ENCODE data around the gene CYLD. TPM values are rescaled to one million over a fixed set of nuclear protein-coding genes. Genes with fewer than 3 reads are reported as not detected.

CYLD gene
- total and polyA plus RNA-seq, 8 donors = 27.1 to 52.1 (median 30.3) TPM

DNA sequence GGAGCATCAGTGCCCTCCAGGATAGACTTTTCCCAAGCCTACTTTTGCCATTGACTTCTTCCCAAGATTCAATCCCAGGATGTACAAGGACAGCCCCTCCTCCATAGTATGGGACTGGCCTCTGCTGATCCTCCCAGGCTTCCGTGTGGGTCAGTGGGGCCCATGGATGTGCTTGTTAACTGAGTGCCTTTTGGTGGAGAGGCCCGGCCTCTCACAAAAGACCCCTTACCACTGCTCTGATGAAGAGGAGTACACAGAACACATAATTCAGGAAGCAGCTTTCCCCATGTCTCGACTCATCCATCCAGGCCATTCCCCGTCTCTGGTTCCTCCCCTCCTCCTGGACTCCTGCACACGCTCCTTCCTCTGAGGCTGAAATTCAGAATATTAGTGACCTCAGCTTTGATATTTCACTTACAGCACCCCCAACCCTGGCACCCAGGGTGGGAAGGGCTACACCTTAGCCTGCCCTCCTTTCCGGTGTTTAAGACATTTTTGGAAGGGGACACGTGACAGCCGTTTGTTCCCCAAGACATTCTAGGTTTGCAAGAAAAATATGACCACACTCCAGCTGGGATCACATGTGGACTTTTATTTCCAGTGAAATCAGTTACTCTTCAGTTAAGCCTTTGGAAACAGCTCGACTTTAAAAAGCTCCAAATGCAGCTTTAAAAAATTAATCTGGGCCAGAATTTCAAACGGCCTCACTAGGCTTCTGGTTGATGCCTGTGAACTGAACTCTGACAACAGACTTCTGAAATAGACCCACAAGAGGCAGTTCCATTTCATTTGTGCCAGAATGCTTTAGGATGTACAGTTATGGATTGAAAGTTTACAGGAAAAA lies 9.7 kb upstream of the CYLD start:
- H3K27ac ChIP-seq = no peak overlapping the region
- ATAC-seq (no peak), DNase-seq (no peak)

DNA sequence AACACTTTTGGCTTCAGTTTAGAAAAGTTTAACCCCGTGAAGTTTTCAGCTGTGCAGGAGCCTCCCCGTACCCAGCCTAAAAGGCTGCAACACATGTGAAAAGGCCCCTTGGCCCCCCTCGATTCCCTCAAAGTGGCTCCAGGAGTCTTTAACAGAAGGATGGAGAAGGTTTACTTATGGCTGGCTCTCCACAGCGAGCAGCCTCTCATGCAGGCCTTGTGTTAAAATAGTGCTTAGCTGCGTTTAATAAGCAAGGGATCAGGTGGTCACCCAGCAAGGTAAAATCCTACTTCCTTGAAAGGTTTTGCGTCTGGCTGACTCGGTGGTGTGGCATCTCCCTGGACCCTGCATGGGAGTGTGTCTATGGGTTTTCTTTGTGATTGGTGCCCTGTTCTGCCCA lies 8.4 kb upstream of the CYLD start:
- Histone ChIP-seq H3K27me3 (no peaks in the 10 kb centered on the region), H3K27ac (no peak overlapping the region), H3K4me1 (no peaks in the 10 kb centered on the region), H3K36me3 (peaks cover 0 to 40% of the 10 kb centered on the region in 2 donors), H3K9me3 (no peaks in the 10 kb centered on the region), H3K4me3 (no peak overlapping the region)
- TF ChIP-seq, protein P1, sequence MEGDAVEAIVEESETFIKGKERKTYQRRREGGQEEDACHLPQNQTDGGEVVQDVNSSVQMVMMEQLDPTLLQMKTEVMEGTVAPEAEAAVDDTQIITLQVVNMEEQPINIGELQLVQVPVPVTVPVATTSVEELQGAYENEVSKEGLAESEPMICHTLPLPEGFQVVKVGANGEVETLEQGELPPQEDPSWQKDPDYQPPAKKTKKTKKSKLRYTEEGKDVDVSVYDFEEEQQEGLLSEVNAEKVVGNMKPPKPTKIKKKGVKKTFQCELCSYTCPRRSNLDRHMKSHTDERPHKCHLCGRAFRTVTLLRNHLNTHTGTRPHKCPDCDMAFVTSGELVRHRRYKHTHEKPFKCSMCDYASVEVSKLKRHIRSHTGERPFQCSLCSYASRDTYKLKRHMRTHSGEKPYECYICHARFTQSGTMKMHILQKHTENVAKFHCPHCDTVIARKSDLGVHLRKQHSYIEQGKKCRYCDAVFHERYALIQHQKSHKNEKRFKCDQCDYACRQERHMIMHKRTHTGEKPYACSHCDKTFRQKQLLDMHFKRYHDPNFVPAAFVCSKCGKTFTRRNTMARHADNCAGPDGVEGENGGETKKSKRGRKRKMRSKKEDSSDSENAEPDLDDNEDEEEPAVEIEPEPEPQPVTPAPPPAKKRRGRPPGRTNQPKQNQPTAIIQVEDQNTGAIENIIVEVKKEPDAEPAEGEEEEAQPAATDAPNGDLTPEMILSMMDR (IDR thresholded peaks at IDR 0.05) = no peak
- DNase-seq = no peak
- intact Hi-C loops (cut with DNase I) = no loop called here
- ATAC-seq = no peak

More for the DNA sequence above, 9.7 kb upstream of the CYLD start:
- H3K9me3 ChIP-seq = no peaks in the 10 kb centered on the region
- H3K4me3 ChIP-seq = no peak overlapping the region
- intact Hi-C loops (cut with DNase I) = no loop called here
- TF ChIP-seq, protein P1 (IDR thresholded peaks at IDR 0.05) = no peak
- H3K4me1 ChIP-seq = no peaks in the 10 kb centered on the region
- peaks cover 0 to 48% of the 10 kb centered on the region in 2 donors for H3K36me3 ChIP-seq
- H3K27me3 ChIP-seq = no peaks in the 10 kb centered on the region

DNA sequence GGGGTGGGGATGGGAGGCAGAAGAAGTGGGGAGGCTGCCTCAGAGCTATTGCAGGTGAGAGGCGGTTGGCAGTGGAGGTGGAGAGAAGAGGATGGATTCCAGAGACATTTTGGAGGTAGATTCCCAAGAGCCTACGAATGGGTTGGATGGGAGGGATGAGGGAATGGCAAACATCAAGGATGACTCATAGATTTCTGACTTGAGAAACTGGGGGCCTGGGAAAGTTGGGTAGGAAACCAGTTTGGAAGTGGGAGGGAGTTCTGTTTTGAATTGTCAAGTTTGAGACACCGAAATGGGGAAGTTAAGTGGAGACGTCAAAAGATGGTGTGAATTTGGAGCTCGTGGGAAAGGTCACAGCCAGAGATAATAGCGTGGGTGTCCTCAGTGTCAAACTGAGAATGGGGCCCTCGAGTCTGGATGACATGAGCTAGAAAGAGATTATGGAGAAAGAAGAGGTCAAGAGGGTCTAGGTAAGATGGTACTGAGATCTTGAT lies 6.2 kb upstream of the CYLD start:
- ATAC-seq (no peak), DNase-seq (no peak)
- no peaks in the 10 kb centered on the region for H3K4me1 ChIP-seq
- H3K4me3 ChIP-seq = no peak overlapping the region
- peaks cover 0 to 25% of the 10 kb centered on the region in 2 donors for H3K36me3 ChIP-seq
- intact Hi-C loops (cut with DNase I) = no loop called here
- no peaks in the 10 kb centered on the region for H3K27me3 ChIP-seq
- H3K27ac ChIP-seq = no peak overlapping the region
- TF ChIP-seq, protein P1 (IDR thresholded peaks at IDR 0.05) = no peak
- H3K9me3 ChIP-seq = no peaks in the 10 kb centered on the region

DNA sequence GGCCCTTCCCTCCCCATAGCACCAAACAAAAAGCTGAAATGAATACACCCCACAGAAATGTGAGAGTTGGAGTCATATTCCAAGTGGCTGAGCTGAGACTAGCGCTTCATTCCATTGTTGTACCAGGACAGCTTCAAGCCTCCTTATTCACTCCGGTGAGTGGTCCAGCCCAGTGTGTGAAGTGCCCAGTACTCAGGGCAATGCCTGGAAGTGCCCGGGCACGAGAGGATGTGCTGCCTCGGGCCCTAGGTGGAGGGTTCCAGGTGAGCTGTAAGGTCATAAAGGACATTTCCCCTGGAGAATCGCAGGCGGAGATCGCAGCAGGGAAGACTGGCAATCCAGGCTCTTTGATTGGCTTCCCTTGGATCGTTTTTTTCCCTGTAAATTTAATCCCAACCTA lies 5.4 kb upstream of the CYLD start:
- ATAC-seq (peak; percentile 76), DNase-seq (no peak)
- Histone ChIP-seq H3K27ac (no peak overlapping the region), H3K4me1 (peaks cover 0 to 5% of the 10 kb centered on the region in 2 donors), H3K27me3 (no peaks in the 10 kb centered on the region), H3K4me3 (no peak overlapping the region), H3K9me3 (no peaks in the 10 kb centered on the region), H3K36me3 (peaks cover 0 to 18% of the 10 kb centered on the region in 2 donors)
- TF ChIP-seq, protein P1 (IDR thresholded peaks at IDR 0.05) = no peak
- intact Hi-C loops (cut with DNase I) = no loop called here

DNA sequence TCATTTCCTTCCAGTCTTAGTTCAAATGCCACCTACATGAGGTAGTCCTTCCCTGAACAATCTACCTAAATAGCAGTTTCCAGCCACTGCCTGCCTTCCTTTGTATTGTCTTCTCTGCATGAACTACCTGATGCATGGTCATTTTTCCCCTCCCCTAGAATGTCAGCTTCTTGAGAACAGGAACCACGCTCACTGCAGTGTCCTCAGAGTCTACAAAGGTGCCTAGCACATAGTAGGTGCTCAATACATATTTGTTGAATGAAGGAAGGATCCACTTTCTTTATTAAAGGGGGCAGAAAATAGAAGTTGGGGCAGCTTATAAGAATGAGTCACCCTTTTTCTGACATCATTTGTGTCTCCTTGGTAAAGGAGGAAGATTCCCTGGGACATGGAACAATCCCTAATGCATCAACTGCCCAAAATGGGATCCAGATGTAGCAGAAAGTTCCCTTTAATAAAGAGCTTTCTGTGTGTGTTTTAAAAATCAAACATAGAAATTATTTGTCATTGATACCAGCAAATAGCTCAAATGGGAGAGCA lies 4.4 kb upstream of the CYLD start:
- ATAC-seq (no peak), DNase-seq (no peak)
- intact Hi-C loops (cut with DNase I) = no loop called here

More for the DNA sequence above, 4.4 kb upstream of the CYLD start:
- Histone ChIP-seq H3K27ac (no peak overlapping the region), H3K4me1 (peaks cover 0 to 5% of the 10 kb centered on the region in 2 donors), H3K27me3 (no peaks in the 10 kb centered on the region), H3K4me3 (no peak overlapping the region), H3K9me3 (no peaks in the 10 kb centered on the region), H3K36me3 (peaks cover 0 to 9% of the 10 kb centered on the region in 2 donors)
- TF ChIP-seq, protein P1 (IDR thresholded peaks at IDR 0.05) = no peak
